Mesendoderm (in vitro differentiated cells): ENCODE measurements around the gene TPCN1.

ENCODE experiments used
- DNase-seq: peaks from one replicate; pipeline ENCODE4 v3.0.0; 2013
- H2AK5ac ChIP-seq: 2 replicates; pipeline ENCODE4 v1.6.1; 2013; ENCODE audit warnings: low read length, inconsistent platforms
- H2BK120ac ChIP-seq: 2 replicates; pipeline ENCODE4 v1.6.1; 2013; ENCODE audit warnings: low read depth, mild to moderate bottlenecking, low read length, moderate library complexity, mixed read lengths
- H2BK15ac ChIP-seq: replicated peaks from 2 replicates; pipeline ENCODE4 v1.6.1; 2013; ENCODE audit warnings: low read depth, mild to moderate bottlenecking, moderate library complexity
- H2BK5ac ChIP-seq: 2 replicates; pipeline ENCODE4 v1.6.1; 2013; ENCODE audit warnings: low read length, inconsistent platforms
- H3K18ac ChIP-seq: 2 replicates; pipeline ENCODE4 v1.6.1; 2013; ENCODE audit warnings: mild to moderate bottlenecking, low read length, mixed read lengths
- H3K23ac ChIP-seq: one replicate; pipeline ENCODE4 v1.6.1; 2013; ENCODE audit warnings: low read length
- H3K27ac ChIP-seq: 2 replicates; pipeline ENCODE4 v1.5.1; 2013; ENCODE audit warnings: low read depth, mild to moderate bottlenecking, inconsistent platforms, low read length, moderate library complexity
- H3K27me3 ChIP-seq: 2 replicates; pipeline ENCODE4 v1.6.1; 2013; ENCODE audit warnings: low read length, control low read depth, mild to moderate bottlenecking, inconsistent platforms; ENCODE audit not compliant: insufficient read depth, poor library complexity
- H3K36me3 ChIP-seq: 2 replicates; pipeline ENCODE4 v1.6.1; 2013; ENCODE audit warnings: low read length, inconsistent platforms; ENCODE audit not compliant: control insufficient read depth, insufficient read depth
- H3K4ac ChIP-seq: one replicate; pipeline ENCODE4 v1.6.1; 2013; ENCODE audit warnings: low read depth, mild to moderate bottlenecking, low read length, moderate library complexity
- H3K4me1 ChIP-seq: 2 replicates; pipeline ENCODE4 v1.6.1; 2013; ENCODE audit warnings: low read depth, low read length, inconsistent platforms; ENCODE audit not compliant: control insufficient read depth
- H3K4me2 ChIP-seq: 2 replicates; pipeline ENCODE4 v1.6.1; 2013; ENCODE audit warnings: low read length
- H3K4me3 ChIP-seq: 2 replicates; pipeline ENCODE4 v1.5.1; 2013; ENCODE audit warnings: mild to moderate bottlenecking, low read length
- H3K56ac ChIP-seq: one replicate; pipeline ENCODE4 v1.6.1; 2013; ENCODE audit warnings: low read length
- H3K79me1 ChIP-seq: 2 replicates; pipeline ENCODE4 v1.6.1; 2013; ENCODE audit warnings: low read length, inconsistent platforms
- H3K79me2 ChIP-seq: 2 replicates; pipeline ENCODE4 v1.6.1; 2013; ENCODE audit warnings: mild to moderate bottlenecking, low read length; ENCODE audit not compliant: control insufficient read depth, insufficient read depth
- H3K9ac ChIP-seq: 2 replicates; pipeline ENCODE4 v1.6.1; 2013; ENCODE audit warnings: low read length, inconsistent platforms
- H4K5ac ChIP-seq: one replicate; pipeline ENCODE4 v1.6.1; 2013; ENCODE audit warnings: low read length
- H4K8ac ChIP-seq: one replicate; pipeline ENCODE4 v1.6.1; 2013; ENCODE audit warnings: low read depth, mild to moderate bottlenecking, control low read depth, low read length, moderate library complexity
- WGBS: extraction: QIAGEN DNeasy Blood & Tissue Kit; methylation state at CpG from one replicate; pipeline ENCODE4 v1.1.7; 2013; ENCODE audit warnings: low lambda C conversion rate, missing lambda C conversion rate; ENCODE audit not compliant: insufficient coverage; ENCODE audit errors: extremely low coverage; 5-methylcytosine and 5-hydroxymethylcytosine counted together

Gene TPCN1

GRCh38 chr12:113341535-113341934, 120.3 kb downstream of the TPCN1 start:
- Histone ChIP-seq H2BK15ac (no peak overlapping the region), H3K27ac (no peak overlapping the region), H2BK5ac (no peak overlapping the region), H4K8ac (no peak overlapping the region), H3K27me3 (no peaks in the 10 kb centered on the region), H3K18ac (no peak overlapping the region), H3K79me2 (no peaks in the 10 kb centered on the region), H3K23ac (no peak overlapping the region), H3K4me1 (no peaks in the 10 kb centered on the region), H3K56ac (no peak overlapping the region), H3K9ac (no peak overlapping the region), H2AK5ac (no peak overlapping the region), H3K4me2 (no peak overlapping the region), H4K5ac (no peak overlapping the region), H3K4me3 (no peak overlapping the region), H3K79me1 (no peaks in the 10 kb centered on the region), H3K4ac (no peak overlapping the region), H3K36me3 (no peaks in the 10 kb centered on the region), H2BK120ac (no peak overlapping the region)
- no CpG with 5 or more reads among the region's 6 CpGs for WGBS
- no peak for DNase-seq

DNA sequence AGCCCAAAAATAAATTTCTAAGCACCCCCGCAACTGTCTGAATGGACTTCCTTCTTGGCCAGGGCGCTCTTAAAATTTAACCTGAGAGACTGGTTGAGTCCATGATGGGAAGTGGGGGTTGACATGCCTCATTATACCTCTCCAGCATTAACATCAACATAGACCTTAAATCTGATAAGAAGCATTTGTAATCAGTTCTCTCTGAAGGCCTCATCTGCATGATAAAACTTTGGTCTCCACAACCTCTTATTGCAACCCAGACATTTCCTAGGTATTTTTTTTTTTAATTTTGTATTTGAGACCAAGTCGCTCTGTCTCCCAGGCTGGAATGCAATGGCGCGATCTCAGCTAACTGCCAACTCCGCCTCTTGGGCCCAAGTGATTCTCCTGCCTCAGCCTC, 124.1 kb downstream of the TPCN1 start:
- H3K36me3 ChIP-seq, result no peaks in the 10 kb centered on the region
- H2AK5ac ChIP-seq, result no peak overlapping the region
- H3K79me1 ChIP-seq, result no peaks in the 10 kb centered on the region
- H3K23ac ChIP-seq, result no peak overlapping the region
- WGBS, result no CpG with 5 or more reads among the region's 6 CpGs
- H3K27me3 ChIP-seq, result no peaks in the 10 kb centered on the region
- no peak overlapping the region for H3K56ac ChIP-seq
- no peak overlapping the region for H2BK5ac ChIP-seq
- no peak overlapping the region for H3K4ac ChIP-seq
- H3K79me2 ChIP-seq, result no peaks in the 10 kb centered on the region
- no peak overlapping the region for H4K5ac ChIP-seq
- H3K4me1 ChIP-seq, result no peaks in the 10 kb centered on the region
- no peak overlapping the region for H4K8ac ChIP-seq
- DNase-seq, result no peak
- H3K18ac ChIP-seq, result no peak overlapping the region
- no peak overlapping the region for H2BK15ac ChIP-seq
- no peak overlapping the region for H2BK120ac ChIP-seq
- no peak overlapping the region for H3K27ac ChIP-seq
- no peak overlapping the region for H3K4me3 ChIP-seq
- H3K9ac ChIP-seq, result no peak overlapping the region
- no peak overlapping the region for H3K4me2 ChIP-seq

DNA sequence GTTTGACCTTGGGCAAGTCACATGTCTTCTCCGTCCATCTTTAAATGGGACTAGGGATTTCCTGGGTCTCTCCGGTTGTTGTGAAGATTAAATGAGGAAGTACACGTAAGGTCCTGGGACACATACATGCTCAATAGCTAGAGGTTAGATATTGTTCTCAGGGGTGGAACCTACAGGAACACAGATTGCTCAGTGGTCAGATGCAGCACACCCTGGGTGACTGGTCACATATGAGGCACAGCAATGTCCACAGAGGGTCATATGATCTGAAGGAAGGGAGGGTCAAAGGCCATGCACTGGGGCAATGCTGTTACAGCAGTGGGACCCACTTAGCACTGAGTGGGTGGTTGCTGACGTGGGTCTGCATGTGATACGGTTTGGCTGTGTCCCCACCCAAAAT, 125.1 kb downstream of the TPCN1 start:
- DNase-seq, result no peak
- no peak overlapping the region for H2BK5ac ChIP-seq
- H4K8ac ChIP-seq, result no peak overlapping the region
- no peak overlapping the region for H2BK15ac ChIP-seq
- H3K18ac ChIP-seq, result no peak overlapping the region
- H3K4me3 ChIP-seq, result no peak overlapping the region
- peak overlapping the region; percentile 42 for H3K56ac ChIP-seq
- no peak overlapping the region for H4K5ac ChIP-seq
- no peaks in the 10 kb centered on the region for H3K4me1 ChIP-seq
- H3K4ac ChIP-seq, result no peak overlapping the region
- H3K23ac ChIP-seq, result no peak overlapping the region
- no peaks in the 10 kb centered on the region for H3K27me3 ChIP-seq
- no peaks in the 10 kb centered on the region for H3K79me1 ChIP-seq
- H3K36me3 ChIP-seq, result no peaks in the 10 kb centered on the region
- no peak overlapping the region for H3K27ac ChIP-seq
- H2BK120ac ChIP-seq, result no peak overlapping the region
- H3K4me2 ChIP-seq, result no peak overlapping the region
- no peak overlapping the region for H3K9ac ChIP-seq
- no peak overlapping the region for H2AK5ac ChIP-seq
- H3K79me2 ChIP-seq, result no peaks in the 10 kb centered on the region
- WGBS, result no CpG with 5 or more reads among the region's 5 CpGs

GRCh38 chr12:113347107-113347506, 125.8 kb downstream of the TPCN1 start:
- Histone ChIP-seq H3K36me3 (no peaks in the 10 kb centered on the region), H4K5ac (no peak overlapping the region), H3K9ac (no peak overlapping the region), H3K23ac (no peak overlapping the region), H3K27ac (no peak overlapping the region), H3K18ac (no peak overlapping the region), H2BK5ac (no peak overlapping the region), H3K79me1 (no peaks in the 10 kb centered on the region), H3K4me3 (no peak overlapping the region), H3K56ac (no peak overlapping the region), H2BK120ac (no peak overlapping the region), H2AK5ac (no peak overlapping the region), H4K8ac (no peak overlapping the region), H2BK15ac (no peak overlapping the region), H3K4me2 (no peak overlapping the region), H3K4me1 (no peaks in the 10 kb centered on the region), H3K79me2 (no peaks in the 10 kb centered on the region), H3K27me3 (no peaks in the 10 kb centered on the region), H3K4ac (no peak overlapping the region)
- WGBS, result no CpG with 5 or more reads among the region's 3 CpGs
- peak; percentile 32 for DNase-seq

- Histone ChIP-seq H2BK5ac (no peak overlapping the region), H3K9ac (no peak overlapping the region), H3K18ac (no peak overlapping the region), H3K4me1 (no peaks in the 10 kb centered on the region), H3K36me3 (no peaks in the 10 kb centered on the region), H4K8ac (no peak overlapping the region), H3K79me1 (no peaks in the 10 kb centered on the region), H2BK120ac (no peak overlapping the region), H4K5ac (no peak overlapping the region), H3K56ac (no peak overlapping the region), H3K27me3 (no peaks in the 10 kb centered on the region), H2AK5ac (no peak overlapping the region), H3K4me2 (no peak overlapping the region), H3K23ac (no peak overlapping the region), H3K4ac (no peak overlapping the region), H3K4me3 (no peak overlapping the region), H2BK15ac (no peak overlapping the region), H3K27ac (no peak overlapping the region), H3K79me2 (no peaks in the 10 kb centered on the region)
- no CpG with 5 or more reads among the region's 2 CpGs for WGBS
- no peak for DNase-seq
Measured at GRCh38 chr12:113347892-113348291, 126.6 kb downstream of the TPCN1 start.
